Upper lobe of left lung (tissue), 4 donors: Measurements from ENCODE around the gene ARHGAP10.

Experiments
- EP300 ChIP-seq, 4 donors: sonication (generic); formaldehyde crosslinking; IDR thresholded peaks; one replicate each; pipeline ENCODE4 v1.5.1; 2017; ENCODE audit warnings: antibody characterized with exemption in 4 of 4, control low read depth in 2 of 4
- POLR2A ChIP-seq, 4 donors: fragments of 450-650 bp; IDR thresholded peaks; one replicate each; pipeline ENCODE4 v1.5.1; 2016 to 2017; ENCODE audit warnings: antibody characterized with exemption in 4 of 4, mild to moderate bottlenecking in 2 of 4
- TF ChIP-seq, protein P1 (sequence below), 6 experiments: fragments of 450-650 bp in 4 of 6; fragments of 200-600 bp in 2 of 6; sonication (generic) in 2 of 6; IDR thresholded peaks; one replicate each; pipeline ENCODE4 v1.5.1; 2016 to 2019; ENCODE audit warnings: antibody characterized with exemption in 6 of 6

DNA sequence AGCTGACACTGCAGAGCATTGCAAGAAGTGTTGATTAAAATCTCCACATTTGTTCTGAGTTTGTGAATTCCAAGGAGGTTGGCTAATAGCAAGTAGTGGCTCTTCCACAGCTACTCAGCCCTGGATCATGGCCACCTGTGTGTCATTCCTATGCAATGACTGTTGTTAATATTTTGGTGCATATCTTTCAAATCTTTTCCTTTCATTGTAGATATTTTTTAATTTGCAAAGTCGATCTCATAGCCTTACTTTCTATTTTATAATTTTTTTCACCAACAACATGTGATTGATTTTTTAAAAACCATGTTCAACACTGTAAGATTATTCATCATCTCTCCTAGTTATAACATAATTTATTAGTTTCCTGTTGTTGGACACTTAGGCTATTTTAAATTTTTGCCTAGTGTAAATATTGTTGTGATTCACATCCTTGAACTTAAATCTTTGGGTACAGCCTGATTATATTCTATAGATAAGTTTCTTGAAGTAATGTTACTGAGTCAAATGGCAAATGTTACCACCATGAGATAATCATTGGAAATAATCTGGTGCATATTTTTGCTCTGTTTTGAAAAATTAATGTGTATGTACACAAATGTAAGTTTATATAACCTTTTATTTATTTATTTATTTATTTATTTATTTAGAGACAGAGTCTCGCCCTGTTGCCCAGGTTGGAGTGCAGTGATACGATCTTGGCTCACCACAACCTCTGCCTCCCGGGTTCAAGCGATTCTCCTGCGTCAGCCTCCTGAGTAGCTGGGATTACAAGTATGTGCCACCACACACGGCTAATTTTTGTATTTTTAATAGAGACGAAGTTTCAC is 17.1 kb upstream of the ARHGAP10 start:
- no peak for TF ChIP-seq EP300 (IDR thresholded peaks at IDR 0.05)
- TF ChIP-seq, protein P1, sequence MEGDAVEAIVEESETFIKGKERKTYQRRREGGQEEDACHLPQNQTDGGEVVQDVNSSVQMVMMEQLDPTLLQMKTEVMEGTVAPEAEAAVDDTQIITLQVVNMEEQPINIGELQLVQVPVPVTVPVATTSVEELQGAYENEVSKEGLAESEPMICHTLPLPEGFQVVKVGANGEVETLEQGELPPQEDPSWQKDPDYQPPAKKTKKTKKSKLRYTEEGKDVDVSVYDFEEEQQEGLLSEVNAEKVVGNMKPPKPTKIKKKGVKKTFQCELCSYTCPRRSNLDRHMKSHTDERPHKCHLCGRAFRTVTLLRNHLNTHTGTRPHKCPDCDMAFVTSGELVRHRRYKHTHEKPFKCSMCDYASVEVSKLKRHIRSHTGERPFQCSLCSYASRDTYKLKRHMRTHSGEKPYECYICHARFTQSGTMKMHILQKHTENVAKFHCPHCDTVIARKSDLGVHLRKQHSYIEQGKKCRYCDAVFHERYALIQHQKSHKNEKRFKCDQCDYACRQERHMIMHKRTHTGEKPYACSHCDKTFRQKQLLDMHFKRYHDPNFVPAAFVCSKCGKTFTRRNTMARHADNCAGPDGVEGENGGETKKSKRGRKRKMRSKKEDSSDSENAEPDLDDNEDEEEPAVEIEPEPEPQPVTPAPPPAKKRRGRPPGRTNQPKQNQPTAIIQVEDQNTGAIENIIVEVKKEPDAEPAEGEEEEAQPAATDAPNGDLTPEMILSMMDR (IDR thresholded peaks at IDR 0.05): no peak
- TF ChIP-seq POLR2A (IDR thresholded peaks at IDR 0.05): no peak
